Stimulated activated naive CD8-positive, alpha-beta T cell treated with anti-CD3 and anti-CD28 coated beads, Interleukin-15, Interleukin-2, amounts not matched to agents 100 U/mL and 50 U/mL, for 24 hours (primary cell): ENCODE results near the gene AP1S1.
"Not testable (repeated sequence)": the region's sequence is repeated elsewhere in the genome, so short reads cannot be mapped to it uniquely, and the experiment has no call there.

Experiments
- ATAC-seq: fragments of 150-1000 bp; cut with Tn5 transposase; one replicate; pipeline ENCODE4 v1.10.0; 2021
- DNase-seq: peaks from one replicate; pipeline ENCODE4 v3.0.0; 2021

AP1S1 gene

GRCh38 chr7:101153969-101154692, at the start of gene AP1S1:
Gene AP1S1 (plus strand): TSS chr7:101154476. CDS start chr7:101154515, 39 bp downstream.
- DNase-seq (peak; percentile 94), ATAC-seq (peak; percentile 89)

GRCh38 chr7:101104799-101105198, 49.5 kb upstream of the AP1S1 start:
- DNase-seq (no peak), ATAC-seq (no peak)

GRCh38 chr7:101105248-101105647, 49.0 kb upstream of the AP1S1 start:
- DNase-seq, ATAC-seq: not testable (repeated sequence)

GRCh38 chr7:101106386-101106785, 47.9 kb upstream of the AP1S1 start:
- no peak for ATAC-seq
- no peak for DNase-seq

- DNase-seq: no peak
- no peak for ATAC-seq
Observed at GRCh38 chr7:101108330-101108857, 45.9 kb upstream of the AP1S1 start.

GRCh38 chr7:101108961-101109360, 45.3 kb upstream of the AP1S1 start:
- ATAC-seq (no peak), DNase-seq (no peak)

- ATAC-seq: no peak
- no peak for DNase-seq
Observed at GRCh38 chr7:101109368-101109767, 44.9 kb upstream of the AP1S1 start.

- ATAC-seq (no peak), DNase-seq (no peak)
Observed at GRCh38 chr7:101111261-101111660, 43.0 kb upstream of the AP1S1 start.

GRCh38 chr7:101112233-101112632, 42.0 kb upstream of the AP1S1 start:
- no peak for ATAC-seq
- no peak for DNase-seq

- DNase-seq, ATAC-seq: not testable (repeated sequence)
Observed at GRCh38 chr7:101113140-101113539, 41.1 kb upstream of the AP1S1 start.

GRCh38 chr7:101113836-101114235, 40.4 kb upstream of the AP1S1 start:
- no peak for DNase-seq
- no peak for ATAC-seq

- DNase-seq (no peak), ATAC-seq (no peak)
Observed at GRCh38 chr7:101114492-101114891, 39.8 kb upstream of the AP1S1 start.

- ATAC-seq (no peak), DNase-seq (no peak)
Observed at GRCh38 chr7:101115215-101115614, 39.1 kb upstream of the AP1S1 start.

GRCh38 chr7:101116898-101117297, 37.4 kb upstream of the AP1S1 start:
- ATAC-seq (no peak), DNase-seq (no peak)

GRCh38 chr7:101118856-101119255, 35.4 kb upstream of the AP1S1 start:
- no peak for ATAC-seq
- DNase-seq: no peak

- DNase-seq (no peak), ATAC-seq (no peak)
Observed at GRCh38 chr7:101119876-101120275, 34.4 kb upstream of the AP1S1 start.

GRCh38 chr7:101120315-101120714, 34.0 kb upstream of the AP1S1 start:
- DNase-seq: no peak
- ATAC-seq: no peak

- not testable (repeated sequence) for DNase-seq, ATAC-seq
Observed at GRCh38 chr7:101121631-101121990, 32.7 kb upstream of the AP1S1 start.

GRCh38 chr7:101121991-101122932, 32.0 kb upstream of the AP1S1 start:
- no peak for ATAC-seq

GRCh38 chr7:101122933-101123702, 31.2 kb upstream of the AP1S1 start:
- ATAC-seq: no peak
- DNase-seq: no peak

More at GRCh38 chr7:101121991-101122932, 32.0 kb upstream of the AP1S1 start:
- DNase-seq: no peak

GRCh38 chr7:101123703-101124068, 30.6 kb upstream of the AP1S1 start:
- ATAC-seq (no peak), DNase-seq (no peak)

- peak; percentile 33 for ATAC-seq
Observed at GRCh38 chr7:101124376-101125056, 29.8 kb upstream of the AP1S1 start.

More at GRCh38 chr7:101124376-101125056, 29.8 kb upstream of the AP1S1 start:
- DNase-seq: no peak
